NCI-H146 treated with DMSO at 0.1 percent for 48 hours (cell line): ENCODE data around the gene SPACA4.

ENCODE experiments used
- DNase-seq: peaks from one replicate; lab custom pipeline; 2025; ENCODE audit not compliant: unreplicated experiment; lab: John Stamatoyannopoulos, UW

SPACA4 gene

DNA sequence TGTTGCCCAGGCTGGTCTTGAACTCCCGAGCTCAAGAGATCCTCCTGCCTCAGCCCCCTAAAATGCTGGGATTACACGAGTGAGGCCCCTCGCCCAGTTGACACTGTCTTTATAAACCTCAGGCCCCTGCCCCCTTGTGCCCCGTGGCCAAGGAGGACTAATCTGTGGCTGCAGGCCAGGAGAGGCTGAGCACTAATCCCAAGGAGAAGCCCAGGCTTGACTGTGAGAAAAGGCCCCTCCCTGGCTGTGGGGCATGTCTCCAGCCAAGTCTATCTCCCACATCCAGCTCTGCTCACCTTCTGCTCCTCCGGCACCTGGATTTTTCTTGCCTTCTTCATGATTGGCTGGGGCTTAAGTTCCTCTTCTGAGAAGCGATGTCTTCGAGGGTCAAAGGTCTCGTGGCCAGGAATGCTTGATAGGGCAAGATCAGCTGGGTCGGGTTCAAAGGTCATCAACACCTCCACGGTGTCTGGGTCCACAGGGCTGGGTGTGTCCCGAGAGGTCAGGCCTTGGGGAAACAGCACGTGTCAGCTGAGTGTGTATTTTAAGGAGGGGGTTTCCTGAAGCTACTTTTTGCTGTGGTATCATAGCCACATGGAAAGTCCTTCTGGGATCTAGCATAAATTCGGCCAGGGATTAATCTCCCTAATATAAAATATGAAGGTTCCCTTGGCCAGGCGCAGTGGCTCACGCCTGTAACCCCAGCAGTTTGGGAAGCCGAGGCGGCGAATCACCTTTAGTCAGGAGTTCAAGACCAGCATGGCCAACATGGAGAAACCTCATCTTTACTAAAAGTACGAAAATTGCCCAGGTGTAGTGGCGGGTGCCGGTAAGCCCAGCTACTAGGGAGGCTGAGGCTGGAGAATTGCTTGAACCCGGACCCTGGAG, 26.9 kb downstream of the SPACA4 start:
- DNase-seq, result no peak

DNA sequence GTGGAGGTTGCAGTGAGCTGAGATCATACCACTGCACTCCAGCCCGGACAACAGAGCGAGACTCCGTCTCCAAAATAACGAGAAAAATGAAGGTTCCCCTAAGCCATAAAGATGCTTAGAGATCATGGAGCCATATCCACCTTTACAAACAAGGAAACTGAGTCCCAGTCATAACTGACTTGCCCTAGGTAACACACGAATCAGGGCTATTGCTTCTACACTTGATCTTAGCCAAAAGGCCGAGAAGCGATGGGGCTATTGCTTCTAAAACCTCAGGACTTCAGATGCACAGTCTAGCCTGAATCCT, 27.4 kb downstream of the SPACA4 start:
- DNase-seq, result no peak

DNA sequence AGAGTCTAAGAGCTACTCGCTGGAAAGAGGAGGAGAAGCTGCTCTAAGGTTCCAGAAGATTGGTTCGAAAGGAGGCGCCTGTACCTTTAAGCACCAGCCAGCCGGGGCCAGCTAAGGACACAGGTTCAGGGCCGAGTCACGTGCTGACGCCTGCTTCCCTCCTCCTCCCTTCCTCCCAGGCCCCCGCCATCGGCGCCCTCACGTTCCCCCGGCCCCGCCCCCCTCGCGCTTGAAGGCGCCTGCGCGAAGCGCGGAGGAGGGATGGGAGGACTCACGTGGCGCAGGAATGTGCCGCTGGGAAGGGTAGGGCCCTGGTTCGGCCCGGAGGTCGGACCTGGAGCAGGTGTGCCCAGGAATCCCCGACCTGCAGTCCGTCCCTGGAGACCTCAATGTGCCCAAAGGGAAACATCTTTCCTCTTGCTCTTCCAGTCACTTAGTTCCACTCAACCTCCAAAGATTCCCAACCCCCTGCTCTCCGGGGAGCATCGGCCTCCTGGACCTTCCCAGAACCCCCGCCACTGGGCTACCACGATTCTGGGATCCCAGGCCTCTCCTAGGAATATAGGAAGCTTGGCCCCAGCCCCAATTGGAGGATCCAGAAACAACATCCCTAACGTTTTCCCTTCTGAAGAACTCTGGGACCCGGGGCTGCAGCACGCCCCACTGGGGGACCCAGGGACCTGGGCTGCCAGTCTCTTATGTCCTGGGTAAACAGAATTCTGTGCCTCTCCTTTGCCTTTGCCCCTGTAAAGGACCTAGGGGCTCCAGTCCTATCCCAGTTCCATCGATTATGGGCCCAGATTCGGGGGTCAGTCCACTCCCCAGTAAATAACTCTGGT, 28.1 kb downstream of the SPACA4 start:
- peak; percentile 91 for DNase-seq

DNA sequence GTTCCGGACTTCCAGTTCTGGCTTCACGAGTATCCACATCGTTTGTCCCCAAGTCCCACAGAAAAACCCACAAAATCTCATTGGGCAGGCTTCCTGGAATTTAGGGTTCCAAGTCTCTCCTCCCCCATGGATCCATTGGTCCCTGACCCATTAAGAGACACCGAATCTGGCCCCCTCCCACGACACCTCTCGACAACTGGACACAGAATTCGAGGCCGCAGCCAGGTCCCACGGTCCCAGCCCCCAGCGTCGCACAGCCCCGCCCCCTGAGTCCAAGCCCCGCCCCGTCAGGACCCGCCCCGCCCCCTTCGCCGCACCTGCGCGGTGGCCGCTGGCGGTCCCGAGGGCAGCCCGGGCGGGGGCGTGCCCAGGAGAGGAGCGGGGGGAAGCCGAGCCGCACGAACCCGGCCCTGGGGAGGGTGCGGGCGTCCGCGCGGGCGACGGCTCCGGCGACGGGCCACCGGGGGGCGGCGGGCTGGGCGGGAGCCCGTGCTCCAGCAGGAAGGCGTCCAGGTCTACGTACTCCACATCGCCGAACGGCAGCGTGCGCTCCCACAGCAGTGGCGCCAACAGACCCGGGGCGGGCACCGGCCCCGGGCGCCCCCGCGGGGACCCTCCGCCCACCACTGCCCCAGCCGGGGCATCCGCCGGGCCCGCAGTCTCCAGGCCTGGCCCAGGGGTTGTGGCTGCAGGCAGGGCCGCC, 28.9 kb downstream of the SPACA4 start:
- peak; percentile 27 for DNase-seq

DNA sequence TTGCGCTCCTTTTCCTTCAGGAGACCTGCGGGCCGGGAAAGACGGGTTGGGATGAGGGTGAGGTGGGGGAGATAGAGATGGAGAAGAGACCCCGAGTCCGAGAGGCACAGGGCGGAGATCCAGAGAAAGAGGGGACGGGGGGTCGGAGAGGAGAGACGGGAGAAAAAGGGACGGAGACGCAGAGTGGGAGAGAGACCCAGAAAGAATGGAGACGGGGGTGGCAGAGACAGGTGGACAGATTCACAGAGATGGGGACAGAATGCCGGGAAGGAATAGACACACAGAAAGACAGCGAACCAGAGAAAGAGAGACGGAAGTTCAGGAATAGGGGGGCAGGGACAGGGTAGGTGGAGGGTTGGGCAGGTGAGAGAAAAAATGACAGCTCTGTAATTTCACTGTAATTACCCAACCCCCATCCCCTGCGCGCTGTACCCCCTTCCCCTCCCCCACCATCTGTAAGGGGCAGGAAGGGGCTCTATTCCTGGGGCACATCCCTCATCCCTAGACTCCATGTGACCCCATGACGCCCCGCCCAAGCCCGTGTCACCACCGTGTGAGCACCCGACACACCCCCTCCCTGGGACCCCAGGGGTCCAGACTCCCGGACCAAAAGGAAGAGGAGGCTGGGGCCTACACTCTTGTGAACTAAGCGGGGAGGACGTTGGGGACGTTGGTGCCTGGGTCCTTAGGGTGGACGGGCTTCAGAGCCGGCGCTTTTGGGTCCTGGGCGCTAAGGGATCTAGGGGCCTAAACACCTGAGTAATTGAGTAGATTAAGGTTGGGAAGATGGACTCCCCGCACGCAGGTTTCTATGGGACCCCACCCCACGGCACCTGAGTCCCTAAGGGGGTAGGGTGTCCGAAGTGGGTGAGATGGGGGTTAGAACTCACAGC, 29.7 kb downstream of the SPACA4 start:
- no peak for DNase-seq

DNA sequence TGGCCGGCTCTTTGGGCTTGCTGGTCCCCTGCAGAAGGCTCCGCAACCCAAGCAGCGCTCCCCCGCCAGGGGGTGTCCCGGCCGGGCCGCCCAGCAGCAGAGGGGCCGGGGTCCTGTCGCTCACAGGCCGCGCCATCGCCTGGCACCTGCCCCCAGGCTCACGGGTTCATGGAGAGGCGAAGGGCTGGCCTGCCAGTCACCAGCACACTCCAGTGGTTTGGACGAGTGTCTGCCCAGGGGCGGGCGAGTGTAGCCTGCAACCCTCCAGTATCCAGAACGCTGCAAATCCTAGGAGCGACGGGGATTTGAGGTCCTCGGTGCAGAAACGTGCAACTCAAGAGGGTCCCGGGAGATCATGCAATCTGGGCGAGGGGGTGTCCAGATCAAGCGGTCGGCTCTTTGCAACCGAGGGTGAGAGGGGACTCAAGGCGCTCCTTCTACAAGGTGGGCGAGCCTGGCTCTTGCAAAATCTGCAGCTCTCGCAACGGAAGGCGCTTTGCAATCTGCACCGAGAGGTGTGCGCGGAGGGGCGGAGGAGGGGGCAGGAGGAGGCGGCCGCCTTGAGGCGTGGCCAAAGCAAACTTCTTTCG, 30.4 kb downstream of the SPACA4 start, which contains the start of gene DBP:
TSS of gene DBP (minus strand) at position 521 of the 590 bp plus-strand sequence. CDS start at position 136, 385 bp downstream.
- peak; percentile 38 for DNase-seq

DNA sequence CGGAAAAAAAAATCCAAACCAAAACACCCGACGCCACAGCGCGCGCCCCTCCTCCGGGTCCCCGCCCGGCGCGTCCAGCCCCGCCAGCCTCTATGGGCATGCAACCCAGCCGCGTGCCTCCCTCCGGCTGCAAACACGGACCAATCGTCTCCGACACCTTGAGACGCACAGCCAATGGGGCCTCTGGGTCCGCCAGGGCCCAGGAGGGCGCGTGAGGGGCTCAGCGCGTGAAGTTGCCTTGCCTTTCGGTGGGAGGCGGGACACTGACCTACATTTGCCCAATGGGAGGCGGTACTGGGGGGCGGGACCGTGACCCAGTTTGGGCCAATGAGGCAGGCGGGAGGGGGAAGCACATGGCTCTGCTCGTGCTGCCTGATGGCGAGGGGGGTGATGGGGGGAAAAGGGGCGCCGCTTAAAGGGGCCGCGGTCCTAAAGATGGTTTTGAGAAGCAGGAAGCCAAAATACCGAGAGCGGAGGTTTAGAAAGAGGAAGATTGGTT, 31.0 kb downstream of the SPACA4 start:
- peak; percentile 96 for DNase-seq

DNA sequence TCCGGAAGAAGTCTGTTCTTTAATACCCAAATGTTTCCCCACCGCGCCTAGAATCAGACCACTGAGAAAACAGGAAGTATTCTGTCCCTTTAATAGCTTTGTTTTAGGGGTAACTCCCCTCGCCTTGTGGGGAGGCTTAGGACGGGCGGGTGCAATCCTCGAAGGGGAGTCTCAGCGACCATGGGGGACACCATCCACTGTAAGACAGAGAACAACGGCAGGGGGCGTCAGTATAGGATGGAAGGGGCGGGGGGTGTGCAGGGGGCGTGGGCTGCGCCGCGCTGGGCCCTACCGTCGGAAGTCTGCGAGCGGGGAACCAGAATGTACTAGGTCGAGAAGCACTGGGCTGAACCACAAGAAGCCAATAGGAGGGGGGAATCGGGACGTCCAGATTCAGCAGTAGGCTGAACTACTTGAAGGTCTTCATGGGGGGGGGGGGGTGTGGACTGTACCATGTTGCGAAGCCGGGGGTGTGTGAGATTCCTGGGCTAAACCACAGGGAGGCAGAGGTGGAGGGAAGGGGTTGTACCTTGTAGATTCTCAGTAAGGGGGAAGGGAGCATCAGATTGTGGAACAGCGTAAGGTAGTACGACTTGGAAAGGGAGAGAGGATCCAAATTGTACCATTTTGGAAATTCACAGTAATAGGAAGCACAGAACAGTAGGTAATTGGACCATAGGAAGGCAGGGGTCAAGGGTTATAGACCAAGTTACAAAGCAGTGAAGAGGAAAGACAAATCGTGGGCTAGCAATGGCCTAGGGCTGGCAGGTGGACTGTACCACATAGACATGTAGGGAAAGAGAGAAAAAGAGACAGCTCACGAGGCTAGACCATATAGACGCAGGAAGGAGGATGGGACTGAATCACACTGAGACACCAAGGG, 31.6 kb downstream of the SPACA4 start:
- DNase-seq, result peak; percentile 77

DNA sequence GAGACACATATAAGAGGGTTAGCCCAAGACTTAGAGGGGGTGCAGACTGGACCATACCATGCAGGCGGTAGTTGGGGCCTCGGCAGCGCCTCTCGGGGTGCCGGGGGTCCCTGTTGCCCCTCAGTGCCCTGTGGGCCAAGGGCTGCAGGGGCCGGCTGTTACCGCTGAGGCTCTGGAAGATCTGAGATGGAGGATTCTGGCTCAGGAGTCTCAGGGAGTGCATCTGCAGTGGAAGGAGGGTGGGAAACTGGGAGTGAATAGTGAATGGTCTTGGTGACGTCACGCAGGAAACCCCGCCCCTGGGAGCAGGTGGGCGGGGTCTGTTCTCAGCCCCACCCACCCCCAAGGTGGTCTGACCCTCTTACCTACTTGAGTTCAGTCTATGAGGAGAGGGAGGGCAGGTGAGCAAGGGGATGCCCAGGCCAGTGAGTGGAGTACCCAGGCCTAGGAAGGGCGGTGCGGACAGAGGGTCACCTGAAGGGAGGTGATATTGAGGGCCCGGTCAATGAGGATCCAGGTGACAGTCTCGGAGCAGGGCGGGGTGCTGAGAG, 32.4 kb downstream of the SPACA4 start:
- DNase-seq, result no peak

DNA sequence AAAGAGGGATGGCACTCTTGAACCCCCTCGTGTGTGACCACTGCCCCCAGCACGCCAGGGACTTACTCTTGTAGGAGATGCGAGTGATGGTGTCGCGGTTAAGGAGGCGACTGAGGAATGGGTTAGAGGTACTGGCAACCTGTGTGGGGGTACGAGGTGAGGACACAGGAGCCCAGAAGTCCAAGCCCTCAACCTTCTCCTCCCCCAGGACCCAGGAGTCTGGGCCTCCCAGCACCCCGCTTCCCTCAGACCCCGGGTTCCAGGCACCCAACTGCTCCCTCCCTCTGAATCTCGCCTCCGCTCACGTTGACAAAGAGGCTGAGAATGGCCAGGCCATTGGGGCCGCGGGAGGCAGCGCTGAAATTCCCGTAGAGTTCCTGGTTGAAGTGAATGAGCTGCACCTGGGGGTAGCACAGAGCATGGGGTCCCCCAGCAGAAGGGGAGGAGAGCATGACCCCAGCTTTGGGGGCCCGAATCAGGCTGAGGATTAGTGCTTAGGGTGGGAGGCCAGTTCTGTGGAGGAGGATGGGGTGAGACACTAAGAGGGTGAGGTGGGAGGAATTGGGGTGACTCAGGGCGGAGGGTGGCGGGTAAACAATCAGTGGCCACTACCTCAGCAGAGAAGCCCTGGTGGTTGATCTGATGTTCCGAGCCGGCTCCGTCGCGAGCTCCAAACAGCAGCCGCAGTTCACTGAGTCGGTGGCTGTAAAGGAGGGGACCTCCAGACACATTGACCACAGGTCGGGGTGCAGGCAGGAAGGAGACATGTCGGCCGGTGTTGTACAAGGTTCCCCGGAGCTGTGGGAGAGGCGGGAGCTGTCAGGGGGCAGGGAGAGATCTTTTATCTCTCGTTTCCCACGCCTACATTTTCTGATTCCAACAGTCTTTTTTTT, 33.2 kb downstream of the SPACA4 start:
- DNase-seq, result no peak

DNA sequence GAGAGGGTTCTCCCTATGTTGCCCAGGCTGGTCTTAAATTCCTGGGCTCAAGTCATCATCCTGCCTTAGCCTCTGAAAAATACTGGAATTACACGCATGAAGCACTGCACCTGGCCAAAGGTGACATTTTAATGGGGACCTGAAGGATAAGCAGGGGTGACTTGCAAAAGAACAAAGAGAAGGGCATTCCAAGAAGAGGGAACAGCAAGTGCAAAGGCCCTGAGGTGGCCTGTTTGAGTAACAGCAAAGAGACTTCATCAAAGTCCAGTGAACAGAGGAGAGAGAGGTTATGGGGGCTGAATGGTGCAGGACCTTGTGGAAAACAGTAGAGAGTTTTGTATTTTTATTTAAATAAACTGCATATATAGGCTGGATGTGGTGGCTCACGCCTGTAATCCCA, 35.3 kb downstream of the SPACA4 start:
- no peak for DNase-seq

DNA sequence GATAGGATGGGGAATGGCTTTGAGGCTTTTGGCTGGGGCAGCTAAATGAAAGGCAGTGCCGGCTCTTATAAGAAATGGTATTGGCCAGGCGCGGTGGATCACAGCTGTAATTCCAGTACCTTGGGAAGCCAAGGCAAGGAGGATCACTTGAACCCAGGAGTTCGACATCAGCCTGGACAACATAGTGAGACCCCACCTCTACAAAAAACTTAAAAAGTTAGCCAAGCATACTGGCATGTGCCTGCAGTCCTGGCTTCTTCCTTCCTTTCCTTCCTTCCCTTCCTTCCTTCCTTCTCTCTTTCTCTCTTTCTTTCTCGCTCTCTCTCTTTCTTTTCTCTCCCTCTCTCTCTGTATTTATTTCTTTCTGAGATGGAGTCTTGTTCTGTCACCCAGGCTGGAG, 36.3 kb downstream of the SPACA4 start:
- no peak for DNase-seq

DNA sequence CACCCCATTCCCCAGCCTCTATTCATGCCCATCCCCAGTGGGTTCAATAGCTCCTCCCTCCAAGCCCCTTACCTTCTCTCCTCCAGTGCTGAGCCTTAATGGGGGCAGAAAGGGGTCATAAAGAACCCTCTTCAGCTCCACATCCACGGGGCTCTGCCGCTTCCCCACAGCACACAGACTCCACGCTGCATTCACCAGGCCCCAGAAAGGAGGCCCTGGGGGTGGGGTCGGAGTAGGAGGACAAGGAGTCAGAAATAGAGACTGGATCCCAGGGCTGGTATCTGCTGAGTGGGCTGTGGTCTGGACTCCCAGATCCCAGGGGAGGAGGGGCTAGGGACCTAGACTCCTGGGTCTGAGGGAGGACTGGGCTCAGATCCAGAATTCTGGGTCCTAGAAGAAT, 37.8 kb downstream of the SPACA4 start:
- no peak for DNase-seq

DNA sequence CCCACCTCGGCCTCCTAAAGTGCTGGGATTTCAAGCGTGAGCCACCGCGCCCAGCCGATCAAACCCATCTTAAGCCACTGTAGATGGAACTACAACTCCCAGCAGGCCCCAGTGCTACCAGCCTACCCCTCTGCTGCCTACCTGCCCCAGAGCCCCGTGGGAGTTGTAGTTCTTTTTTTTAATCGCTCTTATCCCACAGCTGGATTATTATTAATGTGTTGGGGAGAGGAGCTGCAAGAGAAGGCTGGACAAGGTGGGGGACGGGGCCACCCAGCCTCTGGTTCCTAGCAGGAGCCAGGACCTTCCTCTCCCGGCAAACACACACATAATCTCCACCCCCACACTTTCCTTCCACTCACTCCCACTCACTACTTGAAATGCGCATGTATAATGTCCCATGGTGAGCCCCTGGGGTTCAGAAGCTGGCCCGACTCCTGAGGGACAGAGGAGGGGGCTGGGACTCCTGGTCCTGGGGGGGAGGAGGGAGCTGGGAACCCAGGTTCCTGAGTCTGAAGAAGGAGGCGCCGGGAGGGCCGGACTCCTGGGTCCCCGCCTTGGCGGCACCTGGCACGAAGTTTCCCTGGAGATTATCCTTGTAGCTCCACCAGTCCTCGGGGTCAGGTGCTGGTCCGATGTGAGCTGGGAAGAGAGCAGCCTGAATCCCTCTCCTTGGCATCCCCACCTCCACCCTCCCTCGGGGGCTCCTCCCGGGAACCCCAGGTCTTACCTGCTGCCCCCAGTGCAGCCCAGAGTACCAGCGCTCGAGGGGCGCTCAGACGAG, 38.5 kb downstream of the SPACA4 start:
- DNase-seq, result peak; percentile 48

DNA sequence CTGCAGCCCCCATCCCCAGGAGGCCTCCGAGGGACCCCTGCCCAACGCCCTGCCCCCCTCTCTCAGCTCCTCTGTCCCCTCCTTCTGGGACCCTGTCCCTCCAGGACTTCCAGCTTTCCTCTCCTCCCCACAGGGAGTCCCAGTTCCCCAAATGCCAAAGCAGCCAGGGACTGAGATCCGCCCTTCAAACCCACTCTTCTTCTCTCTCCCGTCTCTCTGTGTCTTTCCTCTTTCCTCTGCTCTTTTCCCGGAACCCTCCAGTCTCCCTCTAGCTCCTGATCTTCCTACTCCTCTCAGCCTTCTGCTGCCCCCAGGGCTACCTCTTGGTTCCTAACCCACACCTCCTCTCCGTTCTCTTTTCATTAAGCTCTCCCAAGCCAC, 39.1 kb downstream of the SPACA4 start:
- no peak for DNase-seq

DNA sequence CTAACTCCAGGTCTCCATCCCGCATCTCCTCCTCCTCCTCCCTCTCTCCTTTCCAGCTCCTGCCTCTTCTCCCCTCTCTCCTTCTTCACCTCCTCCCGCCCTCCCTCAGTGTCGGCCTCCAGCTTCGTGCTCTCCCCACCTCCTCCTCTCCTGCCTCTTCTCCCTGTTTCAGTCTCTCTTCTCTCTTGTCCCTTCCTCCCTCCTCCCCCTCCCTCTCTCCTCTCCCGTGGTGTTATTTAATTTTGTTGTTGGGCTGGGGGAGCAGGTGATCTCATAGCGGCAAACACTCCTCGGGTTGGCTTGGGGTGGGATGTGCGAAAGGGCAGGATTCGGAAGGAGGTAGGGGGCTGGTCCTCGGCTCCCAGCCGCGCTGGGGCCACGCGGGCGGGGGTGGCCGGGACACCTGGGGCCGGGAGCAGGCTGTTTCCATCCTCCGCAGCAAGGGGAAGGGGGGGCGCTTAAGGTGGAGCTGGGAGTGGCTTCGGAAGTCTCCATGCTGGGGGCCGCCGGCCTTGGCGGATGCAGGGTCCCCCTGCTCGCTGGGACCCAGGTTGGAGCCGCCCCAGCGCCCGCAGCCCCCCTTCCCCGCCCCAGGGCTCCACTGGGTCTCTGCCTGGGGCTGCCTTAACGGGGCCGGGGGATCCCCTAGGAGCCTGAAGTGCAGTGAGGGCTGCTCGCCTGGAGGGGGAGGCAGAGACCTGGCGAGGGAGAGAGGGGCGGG, 39.6 kb downstream of the SPACA4 start, which contains the start of gene CA11:
TSS of gene CA11 (minus strand) at position 187 of the 721 bp plus-strand sequence. CDS start 555 bp downstream, outside the sequence.
- peak; percentile 91 for DNase-seq
